ENCODE results near the gene THRA.

Gene THRA

DNA sequence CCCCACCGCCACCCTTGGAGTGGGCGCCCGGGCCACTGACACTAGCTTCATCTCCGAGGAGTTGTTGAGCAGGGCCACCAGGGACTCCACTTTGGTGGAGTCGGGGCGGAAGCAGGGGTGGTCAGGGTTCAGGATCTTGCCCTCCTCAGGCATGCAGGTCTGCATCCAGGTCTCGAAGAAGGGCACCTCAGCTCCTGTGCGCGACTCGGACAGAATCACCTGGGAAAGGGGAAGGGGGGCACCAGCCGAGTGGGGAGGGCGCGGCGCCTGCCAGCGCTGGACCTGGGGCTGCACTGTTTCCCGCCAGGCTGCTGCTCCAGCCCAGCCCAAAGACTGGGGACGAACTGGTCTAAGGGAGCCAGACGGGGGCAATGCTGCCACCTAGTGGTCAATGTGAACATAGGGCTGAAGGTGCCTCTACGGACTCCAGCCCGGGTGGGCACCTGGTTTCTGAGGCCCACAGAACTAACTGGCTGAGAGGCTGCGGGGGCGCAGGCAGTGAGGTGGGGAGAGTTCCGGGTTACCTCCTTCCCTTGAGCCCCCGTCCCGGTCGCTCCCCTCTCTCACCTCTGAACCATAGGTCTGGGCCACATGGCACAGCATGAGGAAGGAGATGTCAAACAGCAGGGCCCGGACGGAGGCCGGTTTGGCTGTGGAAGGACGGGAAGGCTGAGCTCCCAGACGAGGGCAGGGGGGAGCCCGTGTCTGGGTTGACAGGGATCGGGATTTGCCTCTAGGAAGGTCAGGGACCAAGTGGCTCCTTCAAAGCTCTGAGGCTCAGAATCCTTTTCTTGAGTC, 35.8 kb upstream of the THRA start:
- DNase-seq = no peak

- DNase-seq = no peak
Measured at GRCh38 chr17:40027614-40028012, 35.2 kb upstream of the THRA start.

- no peak for DNase-seq
Measured at GRCh38 chr17:40028595-40028994, 34.2 kb upstream of the THRA start.

- no peak for DNase-seq
Measured at GRCh38 chr17:40031706-40032105, 31.1 kb upstream of the THRA start.

DNA sequence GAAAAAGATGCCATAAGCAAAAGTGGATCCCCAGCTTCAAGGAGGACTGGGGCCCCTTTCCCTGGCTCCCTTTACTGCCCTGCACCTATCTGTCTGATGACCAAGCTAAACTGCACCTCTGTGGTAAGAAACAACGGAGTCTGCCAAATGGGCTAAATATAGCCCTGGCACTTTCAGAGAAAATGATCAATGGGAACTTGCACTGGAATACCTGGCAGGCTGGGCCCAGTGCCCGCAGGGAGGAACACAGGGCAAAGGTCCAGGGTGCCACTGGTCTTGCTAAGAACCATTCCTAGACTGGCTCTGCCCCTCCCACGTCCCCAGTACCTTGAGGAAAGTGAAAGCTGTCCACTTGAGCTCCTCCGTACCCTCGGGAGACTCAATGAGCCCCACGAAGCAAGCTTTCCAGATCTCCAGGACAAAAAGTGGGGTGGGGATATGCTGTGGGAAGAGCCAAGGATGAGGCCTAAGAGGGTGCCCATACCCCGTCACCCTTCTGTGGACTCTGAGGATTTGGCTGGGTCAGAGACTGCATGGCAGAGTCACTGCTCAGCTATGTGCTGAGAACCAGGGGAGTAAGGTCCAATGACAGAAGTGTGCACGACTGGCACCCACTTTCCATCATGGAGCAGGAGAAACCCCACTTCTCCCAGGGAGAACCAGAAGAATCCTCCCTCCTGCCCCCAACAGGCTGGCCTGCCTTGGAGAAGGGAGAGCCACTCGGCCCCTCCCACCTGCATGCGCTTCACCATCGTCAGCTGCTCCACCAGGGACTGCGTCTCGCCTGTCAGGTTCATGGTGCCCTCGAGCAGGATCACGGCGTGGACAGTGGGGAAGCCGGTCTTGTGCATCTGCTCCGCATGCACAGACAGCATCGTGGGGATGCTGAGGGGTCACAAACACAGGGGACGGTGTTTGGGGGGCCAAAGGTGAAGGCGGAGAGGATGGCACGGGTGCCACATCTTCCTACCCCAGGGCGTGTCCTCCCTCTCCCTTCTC, 30.1 kb upstream of the THRA start:
- no peak for DNase-seq

DNA sequence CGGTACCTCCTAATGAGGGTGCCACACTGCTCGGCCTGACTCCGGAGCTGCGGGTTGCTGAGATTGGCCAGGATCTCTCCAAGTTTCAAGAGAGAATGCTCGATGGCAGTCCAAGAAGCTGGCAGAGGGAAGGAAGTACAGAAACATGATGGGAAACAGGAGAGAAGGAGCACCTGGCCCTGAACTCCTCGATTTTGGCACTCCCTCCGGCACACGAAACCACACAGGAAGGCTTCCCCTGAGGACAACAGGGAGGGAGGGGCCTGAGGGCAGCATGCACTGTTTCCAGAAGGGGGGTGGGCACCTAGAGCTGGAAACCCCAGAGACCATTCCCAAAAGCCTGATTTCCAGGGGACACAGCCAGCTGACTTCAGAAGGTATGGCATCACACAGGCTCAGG, 29.4 kb upstream of the THRA start:
- DNase-seq = no peak

- DNase-seq = no peak
Measured at GRCh38 chr17:40034426-40035161, 28.2 kb upstream of the THRA start.

GRCh38 chr17:40035162-40035559, 27.6 kb upstream of the THRA start:
- no peak for DNase-seq

- DNase-seq = no peak
Measured at GRCh38 chr17:40038882-40039513, 23.8 kb upstream of the THRA start.

GRCh38 chr17:40041196-40041595, 21.6 kb upstream of the THRA start:
- DNase-seq = no peak

- no peak for DNase-seq
Measured at GRCh38 chr17:40056379-40057015, 6.3 kb upstream of the THRA start.

DNA sequence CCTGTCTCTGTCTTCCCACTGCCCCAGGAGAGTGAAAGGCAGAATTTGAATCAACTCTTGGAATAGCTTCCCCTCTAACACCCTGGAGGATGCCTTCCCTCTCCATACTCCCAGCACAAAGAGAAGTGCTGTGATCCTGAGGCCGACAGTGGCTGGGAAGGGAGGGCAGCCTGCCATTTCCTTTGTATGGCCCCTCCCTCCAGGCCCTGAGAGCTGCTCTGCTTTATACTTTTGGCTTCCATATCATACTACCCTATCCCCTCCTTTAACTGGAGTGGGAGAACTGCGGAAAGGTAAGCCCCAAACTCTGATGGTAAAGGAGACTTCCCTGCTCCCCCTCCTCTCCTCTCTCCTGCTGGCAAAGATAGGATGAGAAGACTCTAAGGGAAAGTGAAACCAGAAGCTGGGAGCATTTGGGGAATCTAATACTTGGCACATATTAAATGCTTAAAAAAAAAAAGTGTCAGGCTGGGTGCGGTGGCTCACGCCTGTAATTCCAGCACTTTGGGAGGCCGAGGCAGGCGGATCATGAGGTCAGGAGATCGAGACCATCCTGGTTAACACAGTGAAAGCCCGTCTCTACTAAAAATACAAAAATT, 4.5 kb upstream of the THRA start:
- no peak for DNase-seq

- DNase-seq = no peak
Measured at GRCh38 chr17:40058865-40059264, 3.9 kb upstream of the THRA start.

DNA sequence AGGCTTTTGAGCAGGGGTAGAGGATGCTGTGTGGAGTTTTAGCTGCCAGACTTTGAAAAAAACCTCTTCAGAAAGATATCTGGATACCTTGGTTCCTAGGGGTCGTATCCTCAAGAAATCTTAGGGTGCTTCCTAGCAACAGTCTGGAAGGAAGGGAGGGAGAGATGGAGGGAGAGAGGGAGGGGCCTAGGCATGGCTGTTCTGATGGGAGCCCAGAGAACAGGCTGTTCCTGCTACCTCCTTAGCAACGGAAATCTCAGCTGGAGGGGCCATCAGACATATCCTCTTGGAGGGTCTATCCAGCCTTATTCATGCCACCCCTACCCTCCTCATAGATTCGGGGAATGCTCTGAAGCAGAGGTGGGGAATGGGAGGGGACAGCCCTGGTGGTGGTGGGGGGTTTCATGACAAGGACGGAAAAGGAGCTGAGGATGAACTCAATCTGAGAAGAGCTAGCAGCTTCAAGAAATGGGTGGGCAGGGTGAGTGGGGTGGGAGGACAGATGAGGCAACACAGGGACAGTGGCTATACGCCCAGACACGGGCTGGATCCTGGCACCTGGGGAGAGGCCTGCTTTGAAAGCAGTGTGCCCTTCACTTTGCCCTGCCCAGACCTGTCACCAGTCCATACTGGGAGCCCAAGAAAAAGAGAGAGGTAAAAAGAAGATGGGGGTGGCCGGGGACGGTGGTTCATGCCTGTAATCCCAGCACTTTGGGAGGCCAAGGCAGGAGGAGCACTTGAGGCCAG, 2.9 kb upstream of the THRA start:
- DNase-seq = no peak

DNA sequence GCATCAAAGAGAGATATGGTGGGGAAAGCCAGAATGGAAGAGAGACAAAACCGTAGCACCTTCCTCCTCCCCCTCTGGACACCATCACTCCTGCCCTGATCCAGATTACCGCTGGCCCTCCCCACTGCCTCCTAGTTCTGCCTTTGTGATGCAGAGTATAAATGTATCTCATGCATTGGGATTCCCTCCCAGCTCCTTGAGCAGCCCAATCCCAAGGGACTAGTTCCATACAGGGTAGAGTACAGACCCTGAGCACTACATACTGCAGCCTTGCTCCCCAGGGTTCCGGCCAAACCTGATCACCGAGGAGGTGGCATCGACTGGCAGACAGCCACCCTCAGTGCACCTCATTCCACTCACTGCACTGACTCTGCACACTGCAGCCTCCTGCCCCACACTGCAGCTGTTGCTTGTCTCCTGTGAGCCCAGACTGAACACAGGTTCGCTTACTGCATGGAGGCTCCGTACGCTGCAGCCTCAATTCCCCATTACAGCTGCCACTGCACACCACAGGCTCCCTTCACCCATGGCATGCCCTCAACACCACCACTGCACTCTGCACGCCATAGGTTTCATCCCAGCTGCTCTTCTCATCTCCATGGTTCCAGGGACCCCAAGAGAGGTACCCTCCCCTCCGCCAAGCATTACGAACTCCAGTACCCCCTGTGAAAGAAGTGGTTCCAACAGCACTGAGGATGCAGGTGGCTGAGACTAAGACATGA, 1.7 kb upstream of the THRA start:
- no peak for DNase-seq

DNA sequence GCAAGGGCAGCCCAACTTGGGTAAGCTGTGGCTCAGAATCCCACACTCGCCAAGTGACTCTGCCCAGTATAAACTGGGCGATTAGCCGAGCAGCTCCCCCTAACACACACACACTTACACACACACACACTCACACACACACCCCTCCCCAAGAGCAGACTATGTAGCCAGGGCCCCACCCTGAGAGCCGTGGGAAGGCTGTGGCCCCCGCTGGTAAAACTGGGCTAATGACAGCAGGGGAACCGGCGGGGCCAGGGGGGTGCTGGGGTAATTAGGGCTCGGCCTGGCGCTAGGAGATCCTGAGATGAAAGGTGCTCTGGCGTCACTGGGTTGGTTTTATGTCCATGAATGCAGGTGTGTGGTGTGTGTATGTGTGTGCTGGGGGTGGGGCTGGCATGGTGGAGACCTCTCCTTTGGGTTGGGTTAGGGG, 1.1 kb upstream of the THRA start:
- no peak for DNase-seq

DNA sequence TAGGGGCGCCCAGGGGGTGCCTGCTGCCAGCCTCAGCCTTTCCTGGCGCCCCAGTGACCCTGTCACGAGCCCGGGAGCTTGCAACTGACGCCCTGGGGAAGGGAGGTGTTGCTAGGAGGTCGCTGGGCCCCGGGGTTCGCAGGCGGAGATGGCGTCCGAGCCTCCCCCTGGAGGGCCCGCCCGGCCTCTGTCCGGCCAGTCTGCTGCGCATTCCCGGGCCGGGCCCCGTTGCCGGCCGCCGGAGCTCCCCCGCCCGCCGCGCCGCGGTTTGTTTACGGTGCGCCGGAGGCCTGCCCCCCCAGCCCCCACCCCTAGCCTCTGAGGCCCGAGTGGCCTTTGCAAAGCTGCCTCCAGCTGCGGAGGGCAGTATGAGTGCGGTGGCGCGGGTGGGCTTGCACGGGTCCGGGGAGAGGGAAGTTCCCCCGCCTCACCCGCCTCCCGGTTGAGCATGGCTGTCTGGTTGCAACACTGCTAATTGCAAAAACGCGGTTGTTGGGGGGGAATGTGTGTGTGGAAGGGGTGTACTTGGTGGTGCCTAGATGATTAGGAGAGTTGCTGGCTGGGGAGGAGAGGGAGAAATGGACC, 514 bp downstream of the THRA start:
- DNase-seq = no peak

GRCh38 chr17:40063901-40064531, 1.3 kb downstream of the THRA start:
- no peak for DNase-seq

Data from activated gamma-delta T cell (primary cell).